ENCODE data around the gene WDR88. TPM values are rescaled to one million over a fixed set of nuclear protein-coding genes. Genes with fewer than 3 reads are reported as not detected.
"Not testable (repeated sequence)": the region's sequence is repeated elsewhere in the genome, so short reads cannot be mapped to it uniquely, and the experiment has no call there.

WDR88 gene
- total RNA-seq, 1 donor from 2014 or later, result not detected

DNA sequence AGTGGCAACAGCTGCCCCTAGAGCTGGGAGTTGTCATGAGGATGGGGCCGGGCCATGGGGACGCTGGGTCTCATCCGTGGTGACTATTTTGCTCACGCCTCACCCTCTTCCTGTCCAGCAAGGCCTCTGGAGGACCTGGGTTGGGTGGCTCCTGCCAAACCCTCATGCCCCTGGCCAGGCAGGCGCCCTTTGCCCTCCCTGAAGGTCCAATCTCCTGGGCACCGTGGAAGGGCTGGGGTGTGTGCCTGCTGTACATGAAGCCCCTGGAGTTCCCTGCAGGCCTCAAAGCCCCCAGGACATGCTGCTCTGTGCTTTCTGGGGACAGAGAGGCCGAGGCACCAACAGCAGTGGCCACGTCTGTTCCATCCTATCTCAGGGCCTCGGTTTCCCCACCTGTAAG is 76.0 kb downstream of the WDR88 start:
- no peaks in the 10 kb centered on the region for H3K9me3 ChIP-seq
- H3K27me3 ChIP-seq, result no peaks in the 10 kb centered on the region
- H3K4me1 ChIP-seq, result no peaks in the 10 kb centered on the region
- H3K27ac ChIP-seq, result no peak overlapping the region
- TF ChIP-seq POLR2A (IDR thresholded peaks at IDR 0.05) (no peak), CTCF (IDR thresholded peaks at IDR 0.05) (no peak), POLR2AphosphoS5 (IDR thresholded peaks at IDR 0.05; ENCODE audit: insufficient read depth in 1 of 2, low read depth in 1 of 2) (no peak)
- DNase-seq (ENCODE audit: extremely low spot score in 2 of 2), result no peak
- intact Hi-C loops (cut with DNase I), result no loop called here
- H3K4me3 ChIP-seq, result no peak overlapping the region
- H3K36me3 ChIP-seq, result no peaks in the 10 kb centered on the region

- no peak overlapping the region for H3K27ac ChIP-seq
- H3K27me3 ChIP-seq, result no peaks in the 10 kb centered on the region
- intact Hi-C loops (cut with DNase I), result no loop called here
- no peaks in the 10 kb centered on the region for H3K4me1 ChIP-seq
- no peak overlapping the region for H3K4me3 ChIP-seq
- H3K36me3 ChIP-seq, result no peaks in the 10 kb centered on the region
- TF ChIP-seq POLR2A (IDR thresholded peaks at IDR 0.05), result no peak
- TF ChIP-seq POLR2AphosphoS5 (IDR thresholded peaks at IDR 0.05; ENCODE audit: insufficient read depth in 1 of 2, low read depth in 1 of 2), result no peak
- TF ChIP-seq CTCF (IDR thresholded peaks at IDR 0.05), result no peak
- H3K9me3 ChIP-seq, result no peaks in the 10 kb centered on the region
- DNase-seq (ENCODE audit: extremely low spot score in 2 of 2), result no peak
Measured at GRCh38 chr19:33208371-33208895, 76.5 kb downstream of the WDR88 start.

DNA sequence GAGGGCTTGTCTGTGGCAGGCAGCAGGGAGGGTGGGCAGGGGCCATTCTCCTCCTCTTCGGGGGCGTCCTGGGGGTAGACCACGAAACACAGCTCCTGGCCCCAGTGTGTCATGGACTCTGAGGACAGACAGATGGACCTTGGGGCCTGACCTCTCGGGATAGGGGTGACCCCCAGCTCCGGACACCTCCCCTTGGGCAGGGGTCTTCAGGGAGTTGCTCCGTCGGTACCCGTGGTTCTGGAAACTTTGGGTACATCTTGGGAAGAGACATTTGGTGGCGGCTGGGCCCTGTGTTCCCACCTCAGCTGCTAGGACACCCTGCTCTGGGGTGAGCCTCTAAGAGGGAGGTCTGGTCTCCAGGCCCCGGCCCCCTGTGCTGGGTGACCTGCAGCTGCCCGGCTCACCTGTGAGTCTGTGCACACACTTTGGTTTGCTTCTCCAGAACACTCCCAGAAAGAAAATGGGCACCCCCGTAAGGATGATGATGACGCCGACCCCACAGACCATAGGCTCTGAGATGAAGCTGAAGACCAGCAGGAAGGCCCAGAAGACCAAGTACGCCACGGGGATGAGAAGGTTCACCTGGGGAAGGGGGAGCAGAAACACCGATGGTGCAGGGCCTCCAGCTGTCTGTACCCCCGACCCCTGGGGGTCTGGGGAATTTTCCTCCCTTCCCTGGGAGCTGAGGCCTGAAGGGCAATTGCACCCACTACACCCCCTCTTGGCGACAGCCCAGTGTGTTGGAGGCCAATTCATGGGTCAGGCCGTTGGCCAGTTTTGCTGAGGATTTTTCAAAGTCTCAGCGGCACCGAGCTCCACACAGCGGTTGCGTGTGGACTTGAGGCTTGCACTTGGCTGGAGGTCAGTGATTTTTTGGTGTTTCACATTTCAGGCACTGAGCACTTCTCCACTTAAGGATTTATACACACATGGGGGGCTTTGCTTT is 77.3 kb downstream of the WDR88 start:
- no peak for DNase-seq (ENCODE audit: extremely low spot score in 2 of 2)

DNA sequence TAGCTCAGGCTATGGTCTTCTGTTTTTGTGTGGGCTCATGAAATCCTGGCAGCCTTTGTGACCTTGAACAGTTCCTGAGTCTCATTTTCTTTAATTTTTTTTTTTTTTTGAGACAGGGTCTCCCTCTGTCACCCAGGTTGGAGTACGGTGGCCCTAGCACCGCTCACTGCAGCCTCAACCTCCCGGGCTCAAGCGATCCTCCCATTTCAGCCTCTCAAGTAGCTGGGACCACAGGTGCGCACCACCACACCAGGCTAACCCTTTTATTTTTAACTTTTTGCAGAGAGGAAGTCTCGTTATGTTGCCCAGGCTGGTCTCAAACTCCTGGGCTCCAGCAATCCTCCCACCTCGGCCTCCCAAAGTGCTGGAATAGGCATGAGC is 77.9 kb downstream of the WDR88 start:
- H3K4me1 ChIP-seq; H3K9me3 ChIP-seq; intact Hi-C loops (cut with DNase I); H3K36me3 ChIP-seq; DNase-seq (ENCODE audit: extremely low spot score in 2 of 2); H3K4me3 ChIP-seq; H3K27ac ChIP-seq; H3K27me3 ChIP-seq: not testable (repeated sequence)

More for the DNA sequence above, 77.3 kb downstream of the WDR88 start:
- Histone ChIP-seq H3K9me3 (no peaks in the 10 kb centered on the region), H3K4me3 (no peak overlapping the region), H3K27ac (no peak overlapping the region), H3K27me3 (no peaks in the 10 kb centered on the region), H3K36me3 (no peaks in the 10 kb centered on the region), H3K4me1 (no peaks in the 10 kb centered on the region)
- TF ChIP-seq POLR2AphosphoS5 (IDR thresholded peaks at IDR 0.05; ENCODE audit: insufficient read depth in 1 of 2, low read depth in 1 of 2) (no peak), CTCF (IDR thresholded peaks at IDR 0.05) (no peak), POLR2A (IDR thresholded peaks at IDR 0.05) (no peak)
- intact Hi-C loops (cut with DNase I), result no loop called here

- Histone ChIP-seq H3K36me3 (no peaks in the 10 kb centered on the region), H3K27ac (no peak overlapping the region), H3K9me3 (no peaks in the 10 kb centered on the region), H3K4me3 (no peak overlapping the region), H3K4me1 (no peaks in the 10 kb centered on the region), H3K27me3 (no peaks in the 10 kb centered on the region)
- intact Hi-C loops (cut with DNase I), result no loop called here
- TF ChIP-seq POLR2A (IDR thresholded peaks at IDR 0.05) (no peak), CTCF (IDR thresholded peaks at IDR 0.05) (no peak), POLR2AphosphoS5 (IDR thresholded peaks at IDR 0.05; ENCODE audit: insufficient read depth in 1 of 2, low read depth in 1 of 2) (no peak)
- no peak for DNase-seq (ENCODE audit: extremely low spot score in 2 of 2)
Measured at GRCh38 chr19:33210266-33210940, 78.5 kb downstream of the WDR88 start.

All from vagina (tissue), 2 donors.